ENCODE measurements around the gene NHERF2. TPM values are rescaled to one million over a fixed set of nuclear protein-coding genes. Genes with fewer than 3 reads are reported as not detected.

The NHERF2 gene
- total and polyA plus RNA-seq, 7 experiments from 2014 or later, result 0.33 to 3.8 (median 3.5) TPM

DNA sequence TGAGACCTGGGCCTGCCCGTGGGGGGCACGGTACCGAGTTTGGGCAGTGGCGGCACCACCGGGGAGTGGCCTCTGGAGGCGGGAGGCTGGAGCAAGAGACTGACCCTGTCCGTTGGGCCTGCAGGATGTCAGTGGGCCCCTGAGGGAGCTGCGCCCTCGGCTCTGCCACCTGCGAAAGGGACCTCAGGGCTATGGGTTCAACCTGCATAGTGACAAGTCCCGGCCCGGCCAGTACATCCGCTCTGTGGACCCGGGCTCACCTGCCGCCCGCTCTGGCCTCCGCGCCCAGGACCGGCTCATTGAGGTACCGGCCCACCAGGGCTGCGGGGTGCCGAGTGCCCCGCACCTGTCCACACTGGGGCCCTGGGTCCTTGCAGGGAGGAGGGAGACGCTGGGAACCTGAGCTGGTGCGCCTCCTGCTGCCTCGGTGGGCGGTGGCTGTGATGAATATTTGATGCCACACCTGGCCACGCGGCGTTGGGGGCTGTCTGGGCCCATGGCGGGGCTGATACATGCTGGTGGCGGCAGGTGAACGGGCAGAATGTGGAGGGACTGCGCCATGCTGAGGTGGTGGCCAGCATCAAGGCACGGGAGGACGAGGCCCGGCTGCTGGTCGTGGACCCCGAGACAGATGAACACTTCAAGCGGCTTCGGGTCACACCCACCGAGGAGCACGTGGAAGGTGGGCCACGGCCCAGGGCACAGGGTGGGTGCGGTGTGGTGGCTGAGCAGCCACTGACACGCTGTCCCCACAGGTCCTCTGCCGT is 9.7 kb downstream of the NHERF2 start:
- no peak overlapping the region for H3K4me3 ChIP-seq (ENCODE audit: low read length)
- H3K4me3 Mint-ChIP-seq, result no peak overlapping the region
- peaks cover 0 to 4% (median 0%) of the 10 kb centered on the region in 7 donors for H3K4me1 Mint-ChIP-seq
- H3K27me3 ChIP-seq (ENCODE audit: control insufficient read depth in 2 of 2, insufficient read depth in 2 of 2, low read length in 2 of 2), result no peaks in the 10 kb centered on the region
- ATAC-seq (no peak), DNase-seq (no peak)
- H3K36me3 Mint-ChIP-seq, result no peaks in the 10 kb centered on the region
- no peaks in the 10 kb centered on the region for H3K27me3 Mint-ChIP-seq
- ChIA-PET POLR2A (no interaction called here), CTCF (no interaction called here)
- no peak overlapping the region for H3K27ac ChIP-seq (ENCODE audit: low read depth, low read length)
- no peaks in the 10 kb centered on the region for H3K9me3 ChIP-seq (ENCODE audit: control insufficient read depth in 2 of 3, low read length in 3 of 3)
- no peak overlapping the region for H3K27ac Mint-ChIP-seq
- H3K4me1 ChIP-seq (ENCODE audit: control insufficient read depth in 2 of 2, insufficient read depth in 2 of 2, low read length in 2 of 2), result no peaks in the 10 kb centered on the region
- peaks cover 0 to 1% (median 0%) of the 10 kb centered on the region in 11 donors for H3K9me3 Mint-ChIP-seq
- intact Hi-C loops (cut with micrococcal nuclease), result no loop called here
- H3K36me3 ChIP-seq (ENCODE audit: control insufficient read depth in 2 of 3, insufficient read depth in 3 of 3, low read length in 3 of 3), result peaks cover 0 to 4% (median 0%) of the 10 kb centered on the region in 3 experiments

DNA sequence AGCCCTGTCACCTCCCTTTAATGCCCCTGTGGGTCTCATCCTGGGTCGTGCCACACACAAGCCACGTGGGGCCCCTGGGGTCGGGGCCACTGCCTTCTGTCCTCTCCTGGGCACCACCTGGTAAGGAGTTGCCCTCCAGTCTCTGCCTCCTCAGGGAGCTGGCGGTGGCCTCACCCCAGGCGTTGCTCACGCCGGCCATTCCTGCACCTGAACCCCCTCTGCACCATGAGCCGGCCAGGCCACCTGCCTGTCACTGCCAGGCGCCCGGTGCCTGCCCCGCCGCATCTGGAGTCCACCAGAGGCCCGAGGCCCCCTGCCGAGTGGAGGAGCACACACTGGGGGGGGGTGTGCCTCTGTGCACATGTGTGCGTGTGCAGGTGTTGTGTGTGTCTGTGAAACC is 10.4 kb downstream of the NHERF2 start:
- Mint-ChIP-seq H3K4me1 (peaks cover 0 to 4% (median 0%) of the 10 kb centered on the region in 7 donors), H3K4me3 (no peak overlapping the region), H3K36me3 (no peaks in the 10 kb centered on the region), H3K27me3 (no peaks in the 10 kb centered on the region), H3K9me3 (peaks cover 0 to 1% (median 0%) of the 10 kb centered on the region in 11 donors), H3K27ac (no peak overlapping the region)
- POLR2A ChIA-PET, result interaction anchor here (2.2 kb wide), 1 partner anchor 118 kb away, joined by 5 read pairs; the partner anchor contains the start of gene TRAF7
- CTCF ChIA-PET, result no interaction called here
- intact Hi-C loops (cut with micrococcal nuclease), result no loop called here
- Histone ChIP-seq H3K4me1 (ENCODE audit: control insufficient read depth in 2 of 2, insufficient read depth in 2 of 2, low read length in 2 of 2) (no peaks in the 10 kb centered on the region), H3K27me3 (ENCODE audit: control insufficient read depth in 2 of 2, insufficient read depth in 2 of 2, low read length in 2 of 2) (no peaks in the 10 kb centered on the region), H3K4me3 (ENCODE audit: low read length) (no peak overlapping the region), H3K9me3 (ENCODE audit: control insufficient read depth in 2 of 3, low read length in 3 of 3) (no peaks in the 10 kb centered on the region), H3K27ac (ENCODE audit: low read depth, low read length) (no peak overlapping the region), H3K36me3 (ENCODE audit: control insufficient read depth in 2 of 3, insufficient read depth in 3 of 3, low read length in 3 of 3) (peaks cover 0 to 4% (median 0%) of the 10 kb centered on the region in 3 experiments)
- ATAC-seq (no peak), DNase-seq (no peak)

DNA sequence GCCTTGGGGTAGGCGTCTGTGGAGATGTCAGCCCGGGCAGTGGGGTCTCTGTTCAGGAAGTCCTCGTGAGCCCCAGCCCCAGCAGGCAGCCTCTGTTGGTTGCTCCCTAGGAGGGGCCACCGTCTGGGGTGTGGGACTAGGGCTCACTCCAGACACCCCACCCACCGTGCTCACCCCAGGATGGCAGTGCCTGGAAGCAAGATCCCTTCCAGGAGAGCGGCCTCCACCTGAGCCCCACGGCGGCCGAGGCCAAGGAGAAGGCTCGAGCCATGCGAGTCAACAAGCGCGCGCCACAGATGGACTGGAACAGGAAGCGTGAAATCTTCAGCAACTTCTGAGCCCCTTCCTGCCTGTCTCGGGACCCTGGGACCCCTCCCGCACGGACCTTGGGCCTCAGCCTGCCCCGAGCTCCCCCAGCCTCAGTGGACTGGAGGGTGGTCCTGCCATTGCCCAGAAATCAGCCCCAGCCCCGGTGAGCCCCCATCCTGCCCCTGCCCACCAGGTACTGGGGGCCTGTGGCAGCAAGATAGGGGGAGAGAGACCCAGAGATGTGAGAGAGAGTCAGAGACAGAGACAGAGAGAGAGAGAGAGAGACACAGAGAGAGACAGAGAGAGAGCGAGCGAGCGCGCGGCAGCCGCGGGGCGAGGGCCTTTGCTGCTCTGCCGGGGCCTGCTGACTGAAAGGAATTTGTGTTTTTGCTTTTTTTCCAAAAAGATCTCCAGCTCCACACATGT is 11.1 kb downstream of the NHERF2 start:
- Mint-ChIP-seq H3K36me3 (no peaks in the 10 kb centered on the region), H3K27ac (no peak overlapping the region), H3K4me1 (peaks cover 0 to 2% (median 0%) of the 10 kb centered on the region in 7 donors), H3K9me3 (peaks cover 0 to 1% (median 0%) of the 10 kb centered on the region in 11 donors), H3K4me3 (no peak overlapping the region), H3K27me3 (no peaks in the 10 kb centered on the region)
- no peak overlapping the region for H3K4me3 ChIP-seq (ENCODE audit: low read length)
- ATAC-seq, result no peak
- H3K27ac ChIP-seq (ENCODE audit: low read depth, low read length), result no peak overlapping the region
- no peaks in the 10 kb centered on the region for H3K4me1 ChIP-seq (ENCODE audit: control insufficient read depth in 2 of 2, insufficient read depth in 2 of 2, low read length in 2 of 2)
- CTCF ChIA-PET, result no interaction called here
- no peaks in the 10 kb centered on the region for H3K27me3 ChIP-seq (ENCODE audit: control insufficient read depth in 2 of 2, insufficient read depth in 2 of 2, low read length in 2 of 2)
- no peak for DNase-seq
- H3K9me3 ChIP-seq (ENCODE audit: control insufficient read depth in 2 of 3, low read length in 3 of 3), result no peaks in the 10 kb centered on the region
- POLR2A ChIA-PET, result interaction anchor here (2.2 kb wide), 1 partner anchor 118 kb away, joined by 5 read pairs; the partner anchor contains the start of gene TRAF7
- peaks cover 0 to 4% (median 0%) of the 10 kb centered on the region in 3 experiments for H3K36me3 ChIP-seq (ENCODE audit: control insufficient read depth in 2 of 3, insufficient read depth in 3 of 3, low read length in 3 of 3)
- intact Hi-C loops (cut with micrococcal nuclease), result no loop called here

DNA sequence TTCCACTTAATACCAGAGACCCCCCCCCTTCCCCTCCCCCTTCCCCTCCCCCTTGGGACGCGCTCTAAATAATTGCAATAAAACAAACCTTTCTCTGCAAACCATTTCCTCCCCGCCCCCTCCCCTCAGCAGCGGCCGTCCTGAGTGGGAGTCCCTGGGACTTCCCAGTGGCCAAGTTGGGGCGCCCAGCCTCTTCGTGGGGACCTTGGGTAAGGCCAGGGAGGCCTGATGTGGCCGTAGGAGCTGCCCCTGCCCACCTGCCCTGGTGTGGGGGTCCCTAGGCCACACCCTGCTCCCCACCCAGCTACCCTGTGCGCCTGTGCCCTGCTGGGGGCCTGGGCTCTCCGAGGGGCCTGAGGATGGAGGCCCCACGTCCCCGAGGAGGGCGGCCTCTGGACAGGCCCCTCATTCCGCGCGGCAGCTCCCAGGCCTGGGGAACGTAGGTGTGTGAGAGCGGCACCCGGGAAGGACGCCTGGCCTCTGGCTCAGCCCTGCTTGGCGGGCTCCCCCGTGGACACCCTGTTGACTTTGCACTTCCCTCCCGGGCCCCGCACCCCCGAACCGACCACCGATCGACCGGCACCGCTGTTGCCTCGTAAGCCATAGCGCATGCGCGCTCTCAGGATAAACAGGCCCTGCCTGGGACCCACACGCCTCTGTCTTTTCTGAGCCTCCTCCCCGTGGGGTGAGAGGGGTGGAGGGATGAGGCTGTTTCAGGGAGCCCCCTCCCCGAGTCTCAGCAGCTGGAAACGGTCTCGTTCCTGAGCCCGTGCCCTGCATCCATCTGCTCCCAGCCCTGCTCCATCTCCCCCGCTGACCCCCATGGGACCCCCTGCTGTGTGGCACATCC is 11.9 kb downstream of the NHERF2 start:
- CTCF ChIA-PET, result no interaction called here
- Histone ChIP-seq H3K9me3 (ENCODE audit: control insufficient read depth in 2 of 3, low read length in 3 of 3) (no peaks in the 10 kb centered on the region), H3K4me1 (ENCODE audit: control insufficient read depth in 2 of 2, insufficient read depth in 2 of 2, low read length in 2 of 2) (no peaks in the 10 kb centered on the region), H3K36me3 (ENCODE audit: control insufficient read depth in 2 of 3, insufficient read depth in 3 of 3, low read length in 3 of 3) (peaks cover 0 to 4% (median 0%) of the 10 kb centered on the region in 3 experiments), H3K27ac (ENCODE audit: low read depth, low read length) (no peak overlapping the region), H3K27me3 (ENCODE audit: control insufficient read depth in 2 of 2, insufficient read depth in 2 of 2, low read length in 2 of 2) (no peaks in the 10 kb centered on the region), H3K4me3 (ENCODE audit: low read length) (no peak overlapping the region)
- DNase-seq (no peak), ATAC-seq (no peak)
- intact Hi-C loops (cut with micrococcal nuclease), result no loop called here
- POLR2A ChIA-PET, result interaction anchor here (2.2 kb wide), 1 partner anchor 117 kb away, joined by 5 read pairs; the partner anchor contains the start of gene TRAF7
- Mint-ChIP-seq H3K27ac (no peak overlapping the region), H3K4me1 (peaks cover 0 to 2% (median 0%) of the 10 kb centered on the region in 7 donors), H3K27me3 (no peaks in the 10 kb centered on the region), H3K9me3 (peaks cover 0 to 1% (median 0%) of the 10 kb centered on the region in 11 donors), H3K36me3 (no peaks in the 10 kb centered on the region), H3K4me3 (no peak overlapping the region)

DNA sequence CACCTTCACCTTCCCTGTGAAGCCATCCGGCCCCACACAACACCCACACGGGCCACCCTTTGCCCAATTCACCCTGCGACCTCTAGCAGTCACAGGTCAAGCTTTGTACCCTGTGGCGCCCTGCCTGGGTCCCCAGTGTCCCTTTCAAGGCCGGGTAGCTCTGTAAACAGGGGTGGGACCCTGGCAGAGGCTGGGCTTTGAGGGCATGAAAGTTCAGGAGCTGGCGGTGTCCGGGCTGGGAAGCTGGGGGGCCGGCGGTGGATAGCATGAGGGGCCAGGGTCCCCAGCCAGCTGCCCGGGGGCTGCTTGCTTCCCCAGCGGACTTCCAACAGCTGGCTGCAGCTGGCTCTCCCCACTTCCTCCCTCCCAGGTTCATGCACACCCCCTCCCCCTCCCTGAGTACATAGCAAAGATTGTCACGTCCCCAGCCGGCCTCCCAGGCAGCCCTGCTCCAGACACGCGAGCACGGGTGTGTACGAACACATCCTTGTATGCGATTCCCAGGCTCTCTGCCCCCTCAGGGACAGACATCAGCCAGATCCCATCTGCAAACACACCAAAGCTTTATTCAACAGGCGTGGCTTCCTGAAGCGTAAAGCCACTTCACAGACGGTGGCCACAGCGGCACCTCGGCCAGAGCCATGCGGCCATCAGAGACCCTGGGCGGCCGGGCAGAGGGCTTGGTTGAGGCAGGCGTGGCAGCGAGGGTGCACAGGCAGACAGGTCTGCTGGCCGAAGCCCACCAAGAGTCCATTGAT is 12.8 kb downstream of the NHERF2 start:
- H3K9me3 Mint-ChIP-seq, result peaks cover 0 to 1% (median 0%) of the 10 kb centered on the region in 11 donors
- Histone ChIP-seq H3K27me3 (ENCODE audit: control insufficient read depth in 2 of 2, insufficient read depth in 2 of 2, low read length in 2 of 2) (no peaks in the 10 kb centered on the region), H3K4me1 (ENCODE audit: control insufficient read depth in 2 of 2, insufficient read depth in 2 of 2, low read length in 2 of 2) (no peaks in the 10 kb centered on the region), H3K4me3 (ENCODE audit: low read length) (no peak overlapping the region), H3K36me3 (ENCODE audit: control insufficient read depth in 2 of 3, insufficient read depth in 3 of 3, low read length in 3 of 3) (peaks cover 0 to 4% (median 0%) of the 10 kb centered on the region in 3 experiments), H3K27ac (ENCODE audit: low read depth, low read length) (no peak overlapping the region), H3K9me3 (ENCODE audit: control insufficient read depth in 2 of 3, low read length in 3 of 3) (no peaks in the 10 kb centered on the region)
- intact Hi-C loops (cut with micrococcal nuclease), result no loop called here
- H3K27ac Mint-ChIP-seq, result peak overlapping the region in 1 of 9 donors; percentile 29
- no peaks in the 10 kb centered on the region for H3K27me3 Mint-ChIP-seq
- ChIA-PET POLR2A (interaction anchor here (2.2 kb wide), 1 partner anchor 116 kb away, joined by 5 read pairs; the partner anchor contains the start of gene TRAF7), CTCF (interaction anchor here (0.8 kb wide), 1 partner anchor 8 kb away, joined by 3 read pairs; the partner anchor contains the start of genes NTHL1 and TSC2)
- DNase-seq (no peak), ATAC-seq (no peak)
- no peaks in the 10 kb centered on the region for H3K36me3 Mint-ChIP-seq
- H3K4me3 Mint-ChIP-seq, result no peak overlapping the region
- peaks cover 0 to 3% (median 0%) of the 10 kb centered on the region in 7 donors for H3K4me1 Mint-ChIP-seq
